Adrenal gland (tissue), 12 donors: ENCODE results near the gene NAV2. TPM values are rescaled to one million over a fixed set of nuclear protein-coding genes. Genes with fewer than 3 reads are reported as not detected.
A peak's percentile ranks its signal among the peaks of the same experiment; 100 is the strongest.

Source experiments
- DNase-seq, 7 donors: peaks; one replicate each; pipeline ENCODE4 v3.0.0-alpha.2; 2019 to 2020
- H3K27ac ChIP-seq, 5 donors: fragments of 200-600 bp; sonication (generic) in 4 of 5; 1 replicate in 3 of 5; 2 replicates in 2 of 5; pipeline versions ENCODE4 v1.5.1 to v1.8.0; 2016 to 2020; ENCODE audit warnings: mild to moderate bottlenecking in 1 of 5
- H3K27me3 ChIP-seq: fragments of 200-600 bp; 2 replicates; pipeline ENCODE4 v1.8.0; 2021
- H3K36me3 ChIP-seq, 2 donors: fragments of 200-600 bp; replicated peaks in 1 of 2; 1 replicate in 1 of 2; 2 replicates in 1 of 2; pipeline versions ENCODE4 v1.5.1 to v1.8.0; 2018 to 2022
- H3K4me1 ChIP-seq, 2 donors: fragments of 200-600 bp; replicated peaks in 1 of 2; 1 replicate in 1 of 2; 2 replicates in 1 of 2; pipeline versions ENCODE4 v1.5.1 to v1.8.0; 2018 to 2021
- H3K4me3 ChIP-seq, 4 donors: fragments of 200-600 bp; sonication (generic) in 3 of 4; one replicate each; pipeline ENCODE4 v1.5.1; 2016 to 2018
- H3K9me3 ChIP-seq, 3 donors: fragments of 200-600 bp; sonication (generic) in 1 of 3; replicated peaks in 1 of 3; 1 replicate in 2 of 3; 2 replicates in 1 of 3; pipeline versions ENCODE4 v1.5.1 to v1.8.0; 2016 to 2021
- POLR2A ChIP-seq, 2 donors: fragments of 450-650 bp; IDR thresholded peaks; one replicate each; pipeline ENCODE4 v1.6.1; 2017; ENCODE audit warnings: antibody characterized with exemption in 2 of 2, mild to moderate bottlenecking in 2 of 2, moderate library complexity in 1 of 2
- WGBS, 4 donors: extraction: QIAGEN DNeasy Blood & Tissue Kit in 2 of 4; methylation state at CpG; one replicate each; pipeline versions ENCODE4 v1.1.5 to v1.1.7; 2013 to 2017; 5-methylcytosine and 5-hydroxymethylcytosine counted together
- intact Hi-C, 2 donors: fragments of 100-400 bp; cut with DNase I; formaldehyde crosslinking; loops; one replicate each; pipeline versions ENCODE4 v1.14.1 to v1.15.0; 2022 to 2023
- polyA plus RNA-seq, 3 donors: library from polyadenylated mRNA; stranded (reverse); fragments of 200-250 nt in 2 of 3; fragments of 350-450 nt in 1 of 3; fragmentation: Illumina TruSeq in 1 of 3; extraction: RNeasy Lipid Tissue Mini Kit (QIAGEN cat#74804) in 1 of 3; gene quantifications; one replicate each; pipeline ENCODE4 v1.2.3, GENCODE V29; 2013 to 2014
- total RNA-seq, 9 donors: library from RNA; depleted of rRNA in 4 of 9; stranded (reverse); fragments of >200 nt in 4 of 9; fragments of 120-200 nt in 1 of 9; fragmentation: NEBNext Ultra II Directional in 1 of 9; extraction: Animal tissue kit (Norgen Biotek cat#: 25700) in 1 of 9; gene quantifications; one replicate each; pipeline versions ENCODE4 v1.1.0 to v1.2.4, GENCODE V29; 2013 to 2023
- TF ChIP-seq, protein P1 (sequence below), 6 experiments: fragments of 450-650 bp in 4 of 6; fragments of 200-600 bp in 2 of 6; sonication (generic) in 1 of 6; IDR thresholded peaks; 1 replicate in 5 of 6; 2 replicates in 1 of 6; pipeline versions ENCODE4 v1.5.1 to v1.8.0; 2016 to 2021; ENCODE audit warnings: antibody characterized with exemption in 6 of 6, mild to moderate bottlenecking in 2 of 6, moderate library complexity in 1 of 6
- donor health status: healthy with polysubstance abuse.
- donor health status: Bipolar disorder and iron deficiency.
- donor health status: DM: yes; HTN: yes; CAD: no.
- donor health status: DM: no; HTN: no; CAD: no.
- donor health status: DM: no; HTN: no; CAD: no.
- donor health status: DM: yes; HTN: yes; CAD: no.

Gene NAV2
- total and polyA plus RNA-seq, 12 donors, result 1.6 to 9.2 (median 5.5) TPM

DNA sequence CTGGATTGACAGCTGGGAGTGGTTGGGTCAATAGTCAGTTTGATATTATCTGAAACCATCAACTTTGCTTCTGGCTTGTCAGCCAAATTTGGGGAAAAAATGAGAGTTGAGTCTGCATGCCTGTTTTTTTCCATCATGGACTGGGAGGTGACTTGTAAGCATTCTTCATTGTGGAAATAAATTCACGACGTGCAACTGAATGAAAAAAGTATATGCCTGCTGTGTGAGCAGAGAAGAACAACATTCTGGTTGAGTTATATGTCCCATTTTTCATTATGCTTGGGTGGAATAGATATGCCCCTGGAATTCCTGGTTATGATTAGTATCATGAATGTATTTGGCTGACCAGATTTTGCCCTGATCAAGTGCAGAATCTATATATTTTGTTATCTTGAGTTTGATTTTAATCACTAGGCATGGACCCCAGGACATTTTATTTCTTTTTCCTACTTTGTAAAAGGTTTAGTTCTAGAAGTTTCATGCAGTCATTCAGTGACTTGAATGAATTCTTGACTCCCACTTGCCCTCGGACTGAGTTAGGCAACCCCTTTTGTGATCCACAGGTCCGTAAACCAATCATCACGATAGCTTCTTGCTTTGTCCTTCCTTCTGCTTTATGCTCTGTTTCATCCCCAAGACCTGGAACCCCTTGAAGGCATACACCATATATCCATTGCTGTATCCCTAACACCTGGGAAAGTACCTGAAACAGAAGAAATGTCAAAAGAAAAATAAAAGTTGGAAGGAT lies 205.8 kb downstream of the NAV2 start:
- TF ChIP-seq, protein P1, sequence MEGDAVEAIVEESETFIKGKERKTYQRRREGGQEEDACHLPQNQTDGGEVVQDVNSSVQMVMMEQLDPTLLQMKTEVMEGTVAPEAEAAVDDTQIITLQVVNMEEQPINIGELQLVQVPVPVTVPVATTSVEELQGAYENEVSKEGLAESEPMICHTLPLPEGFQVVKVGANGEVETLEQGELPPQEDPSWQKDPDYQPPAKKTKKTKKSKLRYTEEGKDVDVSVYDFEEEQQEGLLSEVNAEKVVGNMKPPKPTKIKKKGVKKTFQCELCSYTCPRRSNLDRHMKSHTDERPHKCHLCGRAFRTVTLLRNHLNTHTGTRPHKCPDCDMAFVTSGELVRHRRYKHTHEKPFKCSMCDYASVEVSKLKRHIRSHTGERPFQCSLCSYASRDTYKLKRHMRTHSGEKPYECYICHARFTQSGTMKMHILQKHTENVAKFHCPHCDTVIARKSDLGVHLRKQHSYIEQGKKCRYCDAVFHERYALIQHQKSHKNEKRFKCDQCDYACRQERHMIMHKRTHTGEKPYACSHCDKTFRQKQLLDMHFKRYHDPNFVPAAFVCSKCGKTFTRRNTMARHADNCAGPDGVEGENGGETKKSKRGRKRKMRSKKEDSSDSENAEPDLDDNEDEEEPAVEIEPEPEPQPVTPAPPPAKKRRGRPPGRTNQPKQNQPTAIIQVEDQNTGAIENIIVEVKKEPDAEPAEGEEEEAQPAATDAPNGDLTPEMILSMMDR (IDR thresholded peaks at IDR 0.05), result no peak
- no peak for TF ChIP-seq POLR2A (IDR thresholded peaks at IDR 0.05)
- no peak for DNase-seq
- Histone ChIP-seq H3K27me3 (no peaks in the 10 kb centered on the region), H3K27ac (no peak overlapping the region), H3K36me3 (no peaks in the 10 kb centered on the region), H3K4me3 (no peak overlapping the region), H3K4me1 (peaks cover 0 to 2% of the 10 kb centered on the region in 2 donors), H3K9me3 (no peaks in the 10 kb centered on the region)
- WGBS, 4 donors, result 90 to 97% (median 94%) methylated on average over 5 of the region's 5 CpGs
- intact Hi-C loops, result no loop called here

DNA sequence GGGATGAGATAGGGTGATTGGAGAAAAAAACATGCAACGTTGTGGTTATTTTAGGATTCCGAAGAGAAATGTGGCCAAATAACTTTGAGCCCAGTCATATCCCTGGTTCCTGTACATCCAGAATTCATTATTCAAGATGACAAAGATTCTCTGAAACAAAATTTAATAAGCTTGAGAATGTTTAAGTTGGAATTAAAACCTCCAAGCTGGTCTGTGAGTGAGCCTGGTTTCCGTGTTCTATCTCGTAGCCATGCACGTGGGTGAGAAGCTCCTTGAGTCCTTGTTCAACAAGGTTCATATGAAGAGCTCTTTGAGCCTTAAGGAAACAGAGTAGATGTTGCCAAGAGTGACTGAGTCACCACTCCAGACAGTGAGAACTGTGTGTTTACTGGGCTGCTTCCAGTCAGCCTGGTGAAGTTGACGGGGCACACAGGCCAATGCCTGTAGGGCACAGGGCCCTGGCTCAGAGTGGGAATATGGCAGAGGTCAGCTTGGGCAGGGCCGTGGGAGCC lies 206.5 kb downstream of the NAV2 start:
- no peak overlapping the region for H3K4me3 ChIP-seq
- no peaks in the 10 kb centered on the region for H3K36me3 ChIP-seq
- H3K9me3 ChIP-seq, result no peaks in the 10 kb centered on the region
- H3K4me1 ChIP-seq, result no peaks in the 10 kb centered on the region
- DNase-seq, result peak; percentile 24 to 78 (median 65)
- 58 to 70% (median 64%) methylated on average over 7 of the region's 7 CpGs for WGBS, 4 donors
- no peaks in the 10 kb centered on the region for H3K27me3 ChIP-seq
- intact Hi-C loops, result no loop called here
- TF ChIP-seq POLR2A (IDR thresholded peaks at IDR 0.05), result no peak
- TF ChIP-seq, protein P1 (IDR thresholded peaks at IDR 0.05), result no peak
- H3K27ac ChIP-seq, result no peak overlapping the region

- Histone ChIP-seq H3K27ac (no peak overlapping the region), H3K36me3 (no peaks in the 10 kb centered on the region), H3K4me1 (no peaks in the 10 kb centered on the region), H3K27me3 (no peaks in the 10 kb centered on the region), H3K9me3 (no peaks in the 10 kb centered on the region), H3K4me3 (no peak overlapping the region)
- no peak for TF ChIP-seq POLR2A (IDR thresholded peaks at IDR 0.05)
- TF ChIP-seq, protein P1 (IDR thresholded peaks at IDR 0.05), result no peak
- intact Hi-C loops, result no loop called here
- WGBS, 4 donors, result 80 to 86% (median 85%) methylated on average over 2 of the region's 2 CpGs
- no peak for DNase-seq
Measured at GRCh38 chr11:19920982-19921381, 208.3 kb downstream of the NAV2 start.

DNA sequence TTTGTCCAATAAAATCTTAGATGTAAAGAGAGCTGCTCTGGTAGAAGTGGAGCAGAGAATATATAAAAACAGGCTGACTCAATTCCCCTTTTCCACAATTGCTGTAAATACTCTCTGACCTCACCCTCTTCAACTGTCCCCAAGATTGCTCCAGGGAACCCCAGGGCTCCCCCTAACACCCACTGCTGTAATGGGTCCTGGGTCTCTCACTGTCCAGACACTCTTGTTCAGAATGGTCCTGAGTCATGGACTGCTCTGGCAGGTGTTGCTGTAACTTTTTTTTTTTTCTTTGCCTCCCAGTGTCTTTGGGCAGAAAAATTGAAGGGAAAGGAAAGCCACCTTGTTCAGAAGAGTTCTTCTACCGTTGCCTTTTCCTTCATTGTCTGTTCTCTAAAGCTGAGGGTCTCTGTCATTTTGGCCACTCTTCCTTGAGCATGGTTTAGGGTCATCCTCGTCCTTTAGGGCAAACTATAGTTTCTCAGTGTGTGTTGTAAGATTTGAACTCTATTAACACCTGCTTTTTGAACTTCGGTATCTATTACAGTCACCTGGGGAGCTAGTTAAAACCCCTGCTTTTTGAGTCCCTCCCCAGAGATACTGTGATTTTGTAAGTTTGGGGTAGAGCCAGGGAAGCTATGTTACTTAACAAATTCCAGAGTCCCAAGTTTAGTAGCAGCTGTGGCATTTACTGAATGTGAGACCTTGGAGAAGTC lies 209.5 kb downstream of the NAV2 start:
- intact Hi-C loops, result no loop called here
- TF ChIP-seq, protein P1 (IDR thresholded peaks at IDR 0.05), result no peak
- TF ChIP-seq POLR2A (IDR thresholded peaks at IDR 0.05), result no peak
- DNase-seq, result no peak
- Histone ChIP-seq H3K4me1 (no peaks in the 10 kb centered on the region), H3K4me3 (no peak overlapping the region), H3K36me3 (no peaks in the 10 kb centered on the region), H3K27ac (no peak overlapping the region), H3K27me3 (no peaks in the 10 kb centered on the region), H3K9me3 (no peaks in the 10 kb centered on the region)
- 88 to 95% (median 94%) methylated on average over 3 of the region's 3 CpGs for whole genome bisulfite sequencing, 4 donors
